Smooth muscle cell (in vitro differentiated cells): Measurements from ENCODE around the gene SYTL1. TPM values are rescaled to one million over a fixed set of nuclear protein-coding genes. Genes with fewer than 3 reads are reported as not detected.

Experiments
- DNase-seq: peaks from one replicate; lab custom pipeline; 2025; ENCODE audit not compliant: unreplicated experiment; lab: John Stamatoyannopoulos, UW
- H2AFZ ChIP-seq: fragments of 200-600 bp; sonication (generic); 2 replicates; pipeline ENCODE4 v1.6.0; 2016; ENCODE audit warnings: antibody characterized with exemption, low read depth, mild to moderate bottlenecking
- H3F3A ChIP-seq: fragments of 200-600 bp; sonication (generic); 2 replicates; pipeline ENCODE4 v1.6.0; 2017; ENCODE audit warnings: antibody characterized with exemption, low read depth
- H3K27ac ChIP-seq: fragments of 200-600 bp; sonication (generic); 2 replicates; pipeline ENCODE4 v1.5.1; 2016; ENCODE audit warnings: low read depth, mild to moderate bottlenecking
- H3K27me3 ChIP-seq: fragments of 200-600 bp; sonication (generic); 2 replicates; pipeline ENCODE4 v1.6.1; 2016; ENCODE audit warnings: low read depth, mild to moderate bottlenecking
- H3K36me3 ChIP-seq: fragments of 200-600 bp; sonication (generic); 2 replicates; pipeline ENCODE4 v1.5.1; 2016; ENCODE audit warnings: low read depth
- H3K4me1 ChIP-seq: fragments of 200-600 bp; sonication (generic); 2 replicates; pipeline ENCODE4 v1.5.1; 2016; ENCODE audit warnings: low read depth
- H3K4me2 ChIP-seq: fragments of 200-600 bp; sonication (generic); 2 replicates; pipeline ENCODE4 v1.6.0; 2016; ENCODE audit warnings: mild to moderate bottlenecking
- H3K4me3 ChIP-seq: fragments of 200-600 bp; sonication (generic); 2 replicates; pipeline ENCODE4 v1.5.1; 2016; ENCODE audit warnings: mild to moderate bottlenecking
- H3K79me2 ChIP-seq: fragments of 200-600 bp; sonication (generic); 2 replicates; pipeline ENCODE4 v1.6.0; 2016; ENCODE audit warnings: low read depth, mild to moderate bottlenecking
- H3K9ac ChIP-seq: fragments of 200-600 bp; sonication (generic); 2 replicates; pipeline ENCODE4 v1.6.0; 2016; ENCODE audit warnings: low read depth
- H3K9me3 ChIP-seq: fragments of 200-600 bp; sonication (generic); replicated peaks from 2 replicates; pipeline ENCODE4 v1.5.1; 2016; ENCODE audit warnings: low read depth
- H4K20me1 ChIP-seq: fragments of 200-600 bp; sonication (generic); 2 replicates; pipeline ENCODE4 v1.6.0; 2016; ENCODE audit warnings: low read depth
- WGBS: methylation state at CpG from one replicate; pipeline ENCODE4 v1.1.7; 2016; ENCODE audit warnings: low lambda C conversion rate; 5-methylcytosine and 5-hydroxymethylcytosine counted together
- polyA plus RNA-seq: library from polyadenylated mRNA; unstranded; fragments of >200 nt; fragmentation: Nextera tagmentation; extraction: Ambion mirVana; gene quantifications from 2 replicates; pipeline ENCODE4 v1.2.1, GENCODE V29; 2016
- total RNA-seq: library from RNA; depleted of rRNA; stranded (reverse); fragments of >200 nt; gene quantifications from 2 replicates; pipeline ENCODE4 v1.2.3, GENCODE V29; 2014
- TF ChIP-seq, protein P1 (sequence below): fragments of 200-600 bp; sonication (generic); IDR thresholded peaks from 2 replicates; pipeline ENCODE4 v1.5.1; 2017; ENCODE audit warnings: borderline replicate concordance, mild to moderate bottlenecking, antibody characterized with exemption; ENCODE audit not compliant: insufficient read depth, poor library complexity, severe bottlenecking

SYTL1 gene
- total and polyA plus RNA-seq, 2 experiments from 2014 or later, result 14.2 to 16.5 TPM

DNA sequence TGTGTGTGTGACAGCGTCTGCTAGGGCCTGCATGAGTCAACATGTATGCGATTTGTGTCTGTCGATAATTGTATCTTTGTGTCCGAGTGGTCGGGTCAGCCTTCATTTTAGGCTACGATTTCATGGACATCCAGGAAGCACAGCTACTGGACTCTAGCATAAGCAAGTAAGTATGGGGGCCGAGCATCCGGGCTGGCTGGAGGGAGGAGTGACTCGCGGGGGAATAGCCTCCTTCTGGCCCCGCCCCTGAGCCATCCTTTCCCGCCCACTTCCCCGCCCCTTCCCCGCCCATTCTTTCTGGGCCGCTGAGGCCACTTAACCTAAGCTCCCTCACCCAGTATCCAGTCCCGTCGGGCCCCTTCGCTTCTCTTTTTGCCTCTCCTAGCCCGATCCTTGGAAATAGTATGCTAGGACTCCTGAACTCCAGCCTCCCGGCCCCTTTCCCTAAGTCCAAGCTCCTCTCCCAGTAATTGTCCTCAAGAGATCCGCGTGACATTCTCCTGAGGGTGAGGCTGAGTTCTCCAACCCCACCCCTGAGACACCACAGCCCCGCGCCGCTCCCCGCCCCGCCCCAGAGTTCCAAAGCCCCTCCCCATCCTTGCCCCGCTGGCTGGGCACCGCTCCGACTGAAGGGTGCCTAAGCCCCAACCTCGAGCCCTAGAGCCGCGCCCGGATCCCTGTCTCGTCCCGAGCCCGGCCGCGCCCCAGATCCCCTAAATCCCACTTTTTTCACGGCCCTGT is 23.7 kb downstream of the SYTL1 start:
- Histone ChIP-seq H2AFZ (peak overlapping the region; percentile 68), H4K20me1 (peaks cover 5% of the 10 kb centered on the region), H3K27ac (peak overlapping the region; percentile 77), H3K4me1 (peaks cover 20% of the 10 kb centered on the region), H3K9ac (peak overlapping the region; percentile 21), H3F3A (peaks cover 7% of the 10 kb centered on the region), H3K79me2 (peaks cover 5% of the 10 kb centered on the region), H3K4me3 (peak overlapping the region; percentile 63), H3K36me3 (no peaks in the 10 kb centered on the region), H3K9me3 (no peaks in the 10 kb centered on the region), H3K4me2 (peak overlapping the region; percentile 88), H3K27me3 (no peaks in the 10 kb centered on the region)
- TF ChIP-seq, protein P1, sequence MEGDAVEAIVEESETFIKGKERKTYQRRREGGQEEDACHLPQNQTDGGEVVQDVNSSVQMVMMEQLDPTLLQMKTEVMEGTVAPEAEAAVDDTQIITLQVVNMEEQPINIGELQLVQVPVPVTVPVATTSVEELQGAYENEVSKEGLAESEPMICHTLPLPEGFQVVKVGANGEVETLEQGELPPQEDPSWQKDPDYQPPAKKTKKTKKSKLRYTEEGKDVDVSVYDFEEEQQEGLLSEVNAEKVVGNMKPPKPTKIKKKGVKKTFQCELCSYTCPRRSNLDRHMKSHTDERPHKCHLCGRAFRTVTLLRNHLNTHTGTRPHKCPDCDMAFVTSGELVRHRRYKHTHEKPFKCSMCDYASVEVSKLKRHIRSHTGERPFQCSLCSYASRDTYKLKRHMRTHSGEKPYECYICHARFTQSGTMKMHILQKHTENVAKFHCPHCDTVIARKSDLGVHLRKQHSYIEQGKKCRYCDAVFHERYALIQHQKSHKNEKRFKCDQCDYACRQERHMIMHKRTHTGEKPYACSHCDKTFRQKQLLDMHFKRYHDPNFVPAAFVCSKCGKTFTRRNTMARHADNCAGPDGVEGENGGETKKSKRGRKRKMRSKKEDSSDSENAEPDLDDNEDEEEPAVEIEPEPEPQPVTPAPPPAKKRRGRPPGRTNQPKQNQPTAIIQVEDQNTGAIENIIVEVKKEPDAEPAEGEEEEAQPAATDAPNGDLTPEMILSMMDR, result no peak
- DNase-seq, result peak; percentile 93
- WGBS, result 9% methylated on average over 28 of the region's 40 CpGs

DNA sequence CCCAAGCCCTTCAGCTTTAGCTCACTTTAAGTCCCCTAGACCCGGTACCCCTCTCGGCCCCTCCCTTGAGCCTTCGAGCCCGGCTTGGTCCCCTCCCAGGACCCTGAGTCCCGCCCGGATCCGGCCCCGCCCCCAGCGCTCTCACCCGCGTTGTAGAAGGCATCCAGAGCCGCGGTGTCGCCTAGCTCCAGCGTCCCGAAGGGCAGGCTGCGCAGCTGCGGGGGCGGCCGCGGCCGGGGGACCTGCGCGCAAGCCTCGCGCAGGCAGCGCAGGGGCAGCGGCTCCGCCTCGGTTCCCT is 24.2 kb downstream of the SYTL1 start:
- TF ChIP-seq, protein P1, result no peak

DNA sequence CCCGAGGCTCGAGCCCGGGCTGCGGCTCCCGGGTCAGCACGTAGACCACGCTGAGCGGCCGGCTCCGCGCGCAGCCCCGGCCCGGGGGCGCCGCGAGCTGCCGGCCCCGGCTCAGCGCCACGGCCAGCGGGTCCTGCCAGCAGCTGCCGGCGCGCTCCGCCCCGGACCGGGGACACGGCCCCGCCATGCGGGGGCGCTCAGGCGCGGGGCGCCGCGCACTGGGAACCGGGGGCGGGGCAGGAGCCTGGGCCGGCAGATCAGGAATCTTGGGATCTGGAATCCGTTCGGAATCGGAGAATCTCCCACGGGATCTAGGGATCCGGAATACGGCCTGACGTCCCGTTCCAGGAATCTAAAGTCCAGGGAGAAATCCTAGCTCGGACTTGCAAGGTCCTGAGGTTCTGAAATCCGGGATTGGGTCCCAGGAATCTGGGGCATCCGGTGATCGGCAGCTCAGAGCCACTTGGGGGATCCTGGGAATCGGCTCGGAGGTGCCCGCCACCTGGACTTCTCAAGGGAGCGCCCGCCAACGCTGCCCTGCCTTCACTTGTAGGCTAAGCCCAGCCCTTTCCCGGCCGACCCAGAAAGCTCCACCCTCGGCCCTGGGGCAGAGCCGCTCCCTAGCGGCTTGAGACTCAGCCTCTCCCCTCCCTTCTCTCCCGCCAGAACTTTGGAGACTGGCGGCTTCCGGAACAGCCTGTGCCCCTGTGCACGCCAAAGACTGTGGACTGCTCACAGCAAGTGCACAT is 24.8 kb downstream of the SYTL1 start, which contains the start of gene MAP3K6:
Gene MAP3K6, minus strand, starts transcription at position 551 of the 749 bp plus-strand sequence. Its CDS starts 364 bp downstream, at position 187.
- TF ChIP-seq, protein P1, result peak; percentile 30
- H3F3A ChIP-seq, result peaks cover 7% of the 10 kb centered on the region
- H3K4me1 ChIP-seq, result peaks cover 15% of the 10 kb centered on the region
- peak within 1 kb of the TSS; percentile 96 for H2AFZ ChIP-seq
- H3K9ac ChIP-seq, result peak within 1 kb of the TSS; percentile 80
- H3K27ac ChIP-seq, result peak within 1 kb of the TSS; percentile 77
- DNase-seq, result peak; percentile 70
- H4K20me1 ChIP-seq, result peaks cover 5% of the 10 kb centered on the region
- peaks cover 5% of the 10 kb centered on the region for H3K79me2 ChIP-seq
- peak within 1 kb of the TSS; percentile 63 for H3K4me3 ChIP-seq
- 0% methylated on average over 42 of the region's 67 CpGs for WGBS
- H3K27me3 ChIP-seq, result no peaks in the 10 kb centered on the region
- no peaks in the 10 kb centered on the region for H3K36me3 ChIP-seq
- H3K4me2 ChIP-seq, result peak within 1 kb of the TSS; percentile 88
- H3K9me3 ChIP-seq, result no peaks in the 10 kb centered on the region

More for the DNA sequence above, 24.2 kb downstream of the SYTL1 start:
- H2AFZ ChIP-seq, result peak overlapping the region; percentile 68
- peak; percentile 93 for DNase-seq
- H3K27ac ChIP-seq, result peak overlapping the region; percentile 77
- no peaks in the 10 kb centered on the region for H3K36me3 ChIP-seq
- peaks cover 15% of the 10 kb centered on the region for H3K4me1 ChIP-seq
- peak overlapping the region; percentile 88 for H3K4me2 ChIP-seq
- peaks cover 7% of the 10 kb centered on the region for H3F3A ChIP-seq
- no peaks in the 10 kb centered on the region for H3K9me3 ChIP-seq
- peaks cover 5% of the 10 kb centered on the region for H3K79me2 ChIP-seq
- H3K9ac ChIP-seq, result peak overlapping the region; percentile 21
- peak overlapping the region; percentile 63 for H3K4me3 ChIP-seq
- WGBS, result under 1% methylated on average over 28 of the region's 30 CpGs
- H3K27me3 ChIP-seq, result no peaks in the 10 kb centered on the region
- H4K20me1 ChIP-seq, result peaks cover 5% of the 10 kb centered on the region
